CMK (cell line): ENCODE results near the gene RAD51B.

Experiments used
- DNase-seq: peaks from one replicate; pipeline ENCODE4 v3.0.0-alpha.2; 2010; ENCODE audit warnings: low read depth

The RAD51B gene

DNA sequence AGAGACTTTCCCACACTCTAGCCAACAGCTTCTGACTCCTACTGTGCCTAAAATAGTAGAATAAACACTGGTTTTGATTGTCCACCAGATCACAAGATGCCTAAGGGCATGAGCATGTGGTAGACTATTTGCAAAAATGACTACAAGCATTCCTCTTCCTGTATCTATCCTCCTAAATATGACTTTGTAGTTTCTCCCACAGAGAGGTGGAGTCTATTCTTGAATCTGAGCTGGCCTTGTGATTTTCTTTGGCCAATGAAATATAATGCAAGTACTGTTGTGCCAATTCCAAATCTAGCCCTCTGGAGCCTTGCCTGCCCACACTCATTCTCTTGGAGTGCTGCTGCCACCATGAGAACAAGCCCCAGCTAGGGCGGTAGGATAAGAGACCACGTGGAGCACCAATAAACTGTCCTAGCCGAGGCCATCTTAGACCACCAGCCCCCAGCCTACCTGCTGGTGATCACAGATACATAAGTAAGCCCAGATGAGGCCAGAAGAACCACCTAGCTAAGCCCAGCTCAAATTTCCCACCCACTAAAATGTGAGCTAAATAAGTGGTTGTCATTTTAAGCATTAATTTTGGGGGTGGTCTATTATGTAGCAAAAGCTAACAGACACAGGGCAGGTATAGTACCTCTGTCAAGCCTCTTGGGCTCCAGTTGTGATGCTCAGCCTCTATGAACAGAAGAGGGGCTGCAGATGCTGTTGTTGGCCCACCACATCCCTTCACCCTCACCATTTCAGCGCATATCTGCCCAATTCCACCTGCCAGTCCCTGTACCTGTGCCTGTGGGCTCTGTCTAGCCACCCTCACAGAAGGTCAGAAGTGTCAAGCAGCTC lies 955.4 kb downstream of the RAD51B start:
- DNase-seq = no peak

DNA sequence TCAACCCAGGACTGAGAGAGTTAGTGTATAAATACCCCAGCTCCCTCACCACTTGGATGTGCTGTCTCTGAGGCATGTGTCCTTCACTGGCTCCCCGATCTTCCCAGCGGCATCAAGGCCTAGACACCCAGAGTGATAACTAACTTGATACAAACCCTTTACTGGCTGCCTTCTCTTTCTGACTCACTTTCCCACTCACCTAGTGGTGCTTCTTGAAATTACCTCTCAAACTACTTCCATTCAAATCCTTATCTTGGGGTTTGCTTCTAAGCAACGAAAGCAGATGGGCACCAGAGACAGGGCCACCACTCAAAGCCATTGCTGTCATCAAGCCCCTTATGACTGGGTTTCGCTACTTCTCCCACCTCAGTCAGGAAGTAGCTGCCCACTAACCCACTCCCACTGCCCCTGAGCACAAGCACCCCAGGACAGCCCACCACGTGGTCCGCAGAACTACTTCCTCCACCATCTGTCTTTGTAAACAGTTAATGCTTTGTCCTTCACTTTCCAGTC lies 956.1 kb downstream of the RAD51B start:
- DNase-seq = no peak

DNA sequence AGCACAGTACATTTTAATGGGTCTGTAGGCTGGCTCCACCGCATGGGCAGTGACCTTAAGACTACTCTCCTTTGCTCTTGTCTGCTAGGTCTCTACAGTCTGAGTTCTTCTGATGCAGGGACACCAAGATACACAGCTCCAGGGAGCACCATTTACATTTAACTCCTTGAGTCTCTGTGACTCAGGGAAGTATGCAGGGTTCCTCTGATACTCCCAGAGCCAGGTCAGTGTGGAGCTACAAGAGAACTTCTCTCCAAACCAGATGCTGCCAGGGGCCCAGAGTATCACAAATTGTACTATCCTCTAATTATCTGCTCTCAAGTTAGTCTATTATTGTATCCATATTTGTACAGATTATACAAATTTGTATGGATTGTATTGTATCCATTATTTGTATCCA lies 958.1 kb downstream of the RAD51B start:
- DNase-seq = no peak
